Right lung (tissue), 5 donors: ENCODE measurements around the gene NDUFS8. TPM values are rescaled to one million over a fixed set of nuclear protein-coding genes. Genes with fewer than 3 reads are reported as not detected.

Experiments used
- DNase-seq, 2 donors: peaks; one replicate each; pipeline ENCODE4 v3.0.0-alpha.2; 2013
- polyA plus RNA-seq, 5 donors: library from polyadenylated mRNA; unstranded; fragments of 120-200 nt; gene quantifications; one replicate each; pipeline versions ENCODE4 v1.2.1 to v1.2.3, GENCODE V29; 2013; ENCODE audit warnings: inconsistent platforms in 1 of 5, low replicate concordance in 1 of 5; ENCODE audit not compliant: insufficient read length in 5 of 5, insufficient read depth in 1 of 5

Gene NDUFS8
- polyA plus RNA-seq, 5 donors, result 41.7 to 90.0 (median 48.3) TPM

GRCh38 chr11:68002575-68002937 lies 27.9 kb upstream of the NDUFS8 start:
- DNase-seq, result no peak

GRCh38 chr11:68002938-68003845 lies 27.3 kb upstream of the NDUFS8 start:
- no peak for DNase-seq

- peak; percentile 75 to 77 for DNase-seq
Measured at GRCh38 chr11:68003846-68004550, 26.5 kb upstream of the NDUFS8 start, which contains the start of gene UNC93B1. Gene UNC93B1, minus strand, starts transcription at chr11:68004097. Its CDS starts 54 bp downstream, at chr11:68004043.

GRCh38 chr11:68004551-68005335 lies 25.7 kb upstream of the NDUFS8 start:
- DNase-seq, result no peak

- no peak for DNase-seq
Measured at GRCh38 chr11:68006606-68007166, 23.8 kb upstream of the NDUFS8 start.

GRCh38 chr11:68007498-68008380 lies 22.7 kb upstream of the NDUFS8 start:
- DNase-seq, result no peak

- no peak for DNase-seq
Measured at GRCh38 chr11:68008381-68009337, 21.8 kb upstream of the NDUFS8 start.

GRCh38 chr11:68009391-68010089 lies 20.9 kb upstream of the NDUFS8 start:
- DNase-seq, result no peak

- peak; percentile 70 to 78 for DNase-seq
Measured at GRCh38 chr11:68010090-68011041, 20.1 kb upstream of the NDUFS8 start, which contains the start of gene ALDH3B1. Gene ALDH3B1, plus strand, starts transcription at chr11:68010327. Its CDS starts 4,971 bp downstream, at chr11:68015298.

- DNase-seq, result no peak
Measured at GRCh38 chr11:68011051-68011943, 19.2 kb upstream of the NDUFS8 start.

GRCh38 chr11:68012044-68012842 lies 18.2 kb upstream of the NDUFS8 start:
- no peak for DNase-seq

GRCh38 chr11:68012843-68013610 lies 17.5 kb upstream of the NDUFS8 start:
- DNase-seq, result peak in 1 of 2 donors; percentile 56

GRCh38 chr11:68013611-68014156 lies 16.8 kb upstream of the NDUFS8 start:
- DNase-seq, result no peak
